Midbrain (tissue), 1 donor: Measurements from ENCODE around the gene CXXC5.

Source experiments
- DNase-seq: peaks from one replicate; lab custom pipeline; 2025; lab: John Stamatoyannopoulos, UW

Gene CXXC5

GRCh38 chr5:139638090-139638735, 9.9 kb upstream of the CXXC5 start:
- peak; percentile 87 for DNase-seq

DNA sequence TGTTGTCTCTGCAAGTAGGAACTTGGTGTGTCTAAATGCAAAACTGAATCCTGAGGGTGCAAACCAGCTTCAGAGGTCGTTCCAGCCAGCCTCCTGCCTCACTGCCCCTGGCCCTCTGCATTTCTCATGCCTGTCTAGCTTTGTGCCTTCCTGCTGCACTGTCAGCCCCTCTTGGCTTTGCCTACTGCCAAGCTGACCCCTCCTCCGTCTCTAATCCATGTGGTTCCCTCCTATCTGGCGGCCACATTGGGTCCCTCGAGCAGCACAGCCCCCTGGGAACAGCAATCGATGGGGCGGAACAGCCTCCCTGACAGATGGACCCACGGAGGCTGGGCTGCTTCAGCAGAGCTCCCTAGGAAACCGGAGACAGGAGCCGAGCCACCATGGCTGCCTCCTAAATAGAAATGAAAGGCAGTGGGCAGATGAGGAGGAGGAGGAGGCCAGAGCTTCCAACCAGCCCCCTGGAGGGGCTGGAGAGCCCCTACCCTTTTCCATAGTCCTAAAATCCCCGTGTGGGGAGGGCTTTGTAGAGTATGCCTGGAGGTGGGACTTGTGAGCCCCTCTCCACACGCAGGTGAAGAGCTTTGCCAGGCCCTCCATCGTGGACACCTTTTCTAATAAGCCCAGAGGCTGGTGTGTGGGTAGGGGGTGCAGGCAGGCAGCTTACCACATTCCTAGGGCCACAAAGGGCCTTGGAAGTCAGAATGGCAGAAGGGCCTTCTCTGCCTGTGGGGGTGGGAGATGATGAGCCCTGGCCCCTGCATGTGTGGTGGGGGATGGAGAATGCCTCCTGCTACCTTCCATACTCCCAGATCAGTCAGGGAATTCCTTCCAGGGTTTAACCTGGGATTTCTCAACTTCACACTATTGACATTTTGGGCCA, 9.2 kb upstream of the CXXC5 start:
- no peak for DNase-seq

DNA sequence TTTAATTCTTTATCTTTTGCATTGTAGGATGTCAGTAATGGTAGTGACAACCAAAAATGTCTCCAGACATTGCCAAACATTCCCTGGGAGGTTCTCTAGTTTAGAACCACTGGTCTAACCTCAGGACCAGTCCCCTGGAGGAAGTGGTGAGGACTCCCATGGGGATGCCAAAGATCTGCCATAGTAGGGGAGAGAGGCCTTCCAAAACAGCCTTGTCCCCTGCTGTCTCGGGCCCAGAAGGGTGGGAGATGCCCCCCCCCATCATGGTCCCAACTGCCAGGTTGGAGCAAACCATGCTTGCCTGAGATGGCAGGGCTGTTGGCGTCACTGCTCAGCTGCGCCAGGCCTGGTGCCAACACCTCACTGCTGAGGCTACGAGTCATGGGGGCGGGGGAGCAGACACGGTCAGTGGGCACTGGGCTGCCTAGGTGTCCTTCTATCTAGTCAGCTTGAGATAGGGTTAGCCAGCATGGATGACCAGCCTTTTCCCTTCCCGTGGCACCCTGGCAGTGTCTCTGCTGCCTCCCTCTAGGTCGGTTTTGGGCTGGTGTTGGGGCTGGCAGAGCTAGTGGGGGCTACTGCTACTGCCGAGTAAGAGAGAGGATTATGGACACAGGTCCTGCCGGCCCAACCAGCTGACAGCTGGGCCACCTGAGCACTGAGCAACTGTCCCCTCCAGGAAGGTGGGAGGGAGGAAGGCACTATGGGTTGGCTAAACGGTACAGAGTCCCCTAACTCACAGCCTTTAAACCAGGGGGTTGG, 8.3 kb upstream of the CXXC5 start:
- peak; percentile 45 for DNase-seq

GRCh38 chr5:139640421-139641115, 7.6 kb upstream of the CXXC5 start:
- no peak for DNase-seq

DNA sequence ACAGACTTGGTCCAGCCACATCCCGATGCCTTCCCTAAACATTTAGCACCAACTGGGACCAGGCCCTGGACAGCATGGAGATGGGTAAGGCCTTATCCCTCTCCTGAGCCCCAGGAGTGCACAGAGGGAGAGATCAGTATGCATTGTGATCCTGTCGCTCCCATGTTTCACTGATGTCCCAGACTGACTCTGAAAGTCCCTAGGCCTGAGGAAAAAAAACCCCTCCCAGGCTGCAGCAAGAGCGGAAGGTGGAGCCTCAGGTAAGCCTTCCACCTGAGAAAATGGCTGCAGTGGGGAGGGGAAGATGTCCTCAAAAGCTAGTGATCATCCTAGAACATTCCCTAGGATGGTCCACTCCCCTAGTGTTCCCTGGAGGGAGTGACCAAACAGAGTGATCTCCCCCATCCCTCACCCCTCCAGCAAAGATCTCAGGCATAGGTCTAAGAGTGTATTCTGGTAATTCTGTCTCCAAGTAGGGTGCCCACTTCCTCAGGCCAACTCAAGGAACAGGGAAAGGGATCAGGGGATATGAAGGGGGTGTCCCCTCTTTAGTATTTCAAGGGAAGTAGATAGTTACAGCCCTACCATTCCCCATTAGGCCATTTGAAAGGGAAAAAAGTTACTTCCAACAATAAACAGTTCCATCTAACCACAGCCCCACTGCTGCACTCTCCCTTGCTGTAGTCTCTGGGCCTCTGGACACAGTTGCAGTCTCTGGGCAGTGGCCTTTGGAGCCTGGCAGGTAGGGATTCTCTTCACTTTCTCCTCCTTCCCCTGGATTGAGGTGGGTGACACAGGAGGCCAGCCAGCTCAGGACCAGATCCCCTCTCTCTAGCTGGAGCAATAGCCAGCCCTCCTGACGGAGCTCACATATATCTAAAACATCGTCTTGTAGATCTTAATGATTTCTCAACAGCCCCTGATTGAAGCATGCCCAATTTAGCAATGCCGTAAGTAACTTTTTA, 6.8 kb upstream of the CXXC5 start:
- no peak for DNase-seq

DNA sequence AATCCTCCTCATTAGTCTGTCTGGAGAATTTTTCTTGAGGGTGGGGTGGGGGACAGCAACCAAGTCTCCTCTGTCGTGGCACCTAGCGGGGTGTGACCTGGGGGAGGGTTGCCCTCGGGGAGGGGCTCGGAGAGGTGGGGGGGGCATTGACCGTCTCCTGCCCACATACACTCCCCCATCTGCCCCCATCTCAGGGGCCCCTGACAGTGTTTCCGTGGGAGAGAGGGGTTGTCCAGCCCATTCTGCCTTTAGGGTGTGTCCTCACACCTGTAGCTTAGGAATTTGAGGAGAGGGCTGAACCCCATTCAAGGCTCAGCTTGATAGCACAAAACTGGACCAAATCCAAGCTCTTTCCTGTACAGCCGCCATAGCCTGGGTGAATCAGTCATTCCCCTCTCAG, 5.9 kb upstream of the CXXC5 start:
- DNase-seq: no peak

DNA sequence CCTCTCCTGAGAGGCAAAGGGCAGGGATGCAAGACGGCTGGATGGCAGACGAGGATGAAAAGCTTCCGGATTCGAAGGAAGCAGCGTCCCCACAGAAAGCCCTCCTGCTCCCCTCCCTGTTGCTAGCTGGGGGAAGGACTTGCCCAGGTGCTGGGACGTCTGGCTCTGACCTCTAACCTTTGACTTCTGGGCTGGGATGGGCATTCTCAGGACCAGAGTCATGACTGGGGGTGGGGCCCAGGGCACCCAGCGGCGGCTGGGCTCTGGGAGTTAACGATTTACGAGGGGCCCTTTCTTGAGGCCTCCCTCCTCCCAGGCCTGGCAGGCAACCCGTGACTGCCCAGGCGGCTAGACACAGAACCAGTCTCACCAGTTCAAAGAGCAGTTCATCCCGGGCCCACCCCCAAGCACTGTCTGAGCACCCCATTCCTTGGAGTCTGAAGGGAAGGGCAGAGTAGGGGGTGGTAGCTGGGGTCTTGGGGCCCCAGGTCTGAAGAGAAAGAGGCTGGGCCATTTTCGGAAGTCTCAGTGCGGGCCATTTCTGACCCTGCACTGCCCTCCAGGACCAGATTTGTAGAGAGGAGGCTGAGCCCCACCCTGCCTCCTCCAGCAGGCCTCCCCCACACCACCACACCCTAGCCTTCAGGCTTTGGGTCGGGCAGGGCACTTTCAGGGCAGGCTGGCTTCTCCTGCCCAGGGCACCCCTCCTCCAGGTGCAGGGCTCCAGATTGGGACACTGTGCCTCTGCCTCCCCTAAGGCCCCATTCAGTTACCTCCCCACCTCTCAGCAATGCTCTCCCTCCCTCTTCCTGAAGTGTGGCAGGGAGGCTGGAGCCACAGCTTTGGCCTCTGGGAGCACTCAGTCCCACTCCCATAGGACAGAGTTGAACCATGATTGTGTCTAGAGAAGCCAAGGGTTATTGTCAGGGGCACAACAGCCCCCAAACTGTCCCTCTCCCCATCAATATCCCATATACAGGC, 5.0 kb upstream of the CXXC5 start:
- DNase-seq: no peak

- DNase-seq: no peak
Measured at GRCh38 chr5:139644001-139644456, 4.1 kb upstream of the CXXC5 start.

DNA sequence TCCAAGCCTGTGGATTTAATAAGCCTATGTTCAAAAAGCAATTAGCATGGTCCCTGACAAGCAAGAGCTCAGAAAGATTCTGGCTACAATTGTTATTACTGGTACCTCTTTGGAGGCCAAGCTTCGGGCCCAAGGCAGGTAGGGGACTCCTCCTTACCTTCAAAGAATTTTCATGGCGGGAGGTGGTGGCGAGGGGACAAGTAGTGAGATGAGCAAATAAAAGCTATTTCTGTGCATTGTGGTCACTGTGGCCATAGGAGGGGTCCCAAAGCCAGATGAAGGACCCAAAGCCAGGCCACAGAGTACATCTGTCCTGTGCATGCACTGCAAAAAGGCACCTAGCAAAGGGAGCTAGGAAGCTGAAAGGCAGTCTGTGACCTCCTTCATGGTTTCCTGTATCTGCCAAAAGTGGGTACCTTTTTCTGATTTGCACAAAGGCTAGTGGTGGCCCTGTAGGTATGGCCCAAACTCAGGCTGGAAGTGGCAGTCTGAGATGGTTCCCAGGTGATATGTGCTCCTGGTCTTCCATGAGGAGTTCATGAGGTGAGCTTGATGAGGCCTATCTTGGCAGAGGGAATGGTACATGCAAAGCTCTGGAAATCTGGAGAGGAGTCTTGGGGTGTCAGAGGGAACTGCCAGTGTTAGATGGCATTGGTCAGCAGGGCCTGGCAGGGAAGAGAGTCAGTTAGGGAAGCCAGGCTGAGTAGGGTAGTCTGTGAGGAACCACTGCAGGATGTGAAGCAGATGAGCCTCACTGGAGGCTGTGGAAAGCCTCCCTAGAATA, 3.3 kb upstream of the CXXC5 start:
- DNase-seq: no peak

- DNase-seq: no peak
Measured at GRCh38 chr5:139645430-139645871, 2.7 kb upstream of the CXXC5 start.

DNA sequence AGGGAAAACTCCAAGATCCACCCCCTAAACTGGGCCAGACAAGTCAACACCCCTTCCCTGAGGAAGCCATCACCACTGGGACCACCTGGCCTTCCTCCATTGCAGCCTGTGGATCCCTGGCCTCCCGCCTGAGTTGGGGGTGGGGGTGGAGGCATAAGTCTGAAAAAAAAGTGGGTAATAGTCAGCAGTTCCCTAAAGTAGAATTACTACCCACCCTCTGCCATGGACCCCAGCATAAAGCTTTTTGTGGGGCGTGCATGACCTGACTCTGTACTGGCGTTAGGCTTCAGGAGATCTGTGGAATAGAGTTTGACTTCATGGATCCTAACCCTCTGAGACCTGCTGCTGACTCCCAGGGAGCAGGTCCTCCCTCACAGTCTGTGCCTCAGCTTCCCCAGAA, 2.0 kb upstream of the CXXC5 start:
- no peak for DNase-seq

GRCh38 chr5:139646912-139647505, 1.1 kb upstream of the CXXC5 start:
- no peak for DNase-seq

DNA sequence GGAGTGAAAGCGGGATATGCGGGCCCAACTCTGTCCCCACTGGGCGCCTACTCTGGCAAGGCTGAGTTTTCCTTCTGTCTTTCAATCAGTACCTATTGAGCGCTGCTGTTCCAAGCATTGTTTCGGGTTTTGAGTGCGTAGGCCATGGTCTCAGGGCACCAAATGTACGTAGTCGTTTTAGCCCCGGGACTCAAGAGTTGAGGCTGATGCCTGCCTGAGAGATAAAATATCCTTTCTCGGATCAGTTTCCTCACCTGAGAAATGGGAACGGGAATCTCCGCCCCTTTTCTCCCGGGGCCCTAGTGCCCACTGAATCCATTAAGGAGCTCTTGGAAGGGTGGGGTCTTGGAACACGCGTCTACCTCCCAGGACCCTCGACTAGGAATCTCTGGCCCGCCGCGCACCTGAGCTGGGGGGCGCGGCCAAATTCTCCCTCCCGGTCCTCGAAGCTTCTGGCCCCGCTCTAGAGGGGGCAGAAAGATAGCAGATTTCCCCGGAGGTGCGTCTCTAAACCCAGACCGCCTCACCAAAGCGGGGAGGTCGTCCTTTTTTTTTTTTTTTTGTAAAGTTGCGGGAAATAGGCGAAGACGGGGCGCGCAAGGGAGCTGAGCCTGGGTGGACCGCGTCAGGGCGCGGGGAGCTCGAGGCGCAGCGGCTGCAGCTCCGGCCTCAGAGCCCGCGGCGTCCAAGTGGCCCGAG, 494 bp upstream of the CXXC5 start:
- no peak for DNase-seq

GRCh38 chr5:139649082-139649991, 1.2 kb downstream of the CXXC5 start:
- DNase-seq: peak; percentile 49

GRCh38 chr5:139650031-139650688, 2.0 kb downstream of the CXXC5 start:
- peak; percentile 51 for DNase-seq

DNA sequence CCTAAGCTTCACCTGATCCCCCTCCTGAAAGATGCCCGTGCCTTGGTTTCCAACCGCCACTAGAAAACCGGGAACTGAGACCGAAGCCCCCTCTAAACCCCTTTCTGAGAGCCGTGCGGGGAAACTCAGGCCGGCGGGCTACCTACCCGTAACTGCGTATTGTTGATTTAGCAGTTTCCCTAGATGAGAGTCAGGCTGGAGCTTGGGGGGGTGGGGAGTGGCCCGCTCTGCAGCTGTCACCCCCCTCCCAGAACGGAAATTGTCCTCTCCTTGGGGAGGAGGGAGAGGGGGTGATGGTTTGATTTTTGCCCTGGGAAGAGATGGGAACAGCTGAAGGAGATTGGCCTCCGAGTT, 2.5 kb downstream of the CXXC5 start:
- DNase-seq: peak; percentile 73
